ENCODE results near the gene FETUB. TPM values are rescaled to one million over a fixed set of nuclear protein-coding genes. Genes with fewer than 3 reads are reported as not detected.

Gene FETUB, protein sequence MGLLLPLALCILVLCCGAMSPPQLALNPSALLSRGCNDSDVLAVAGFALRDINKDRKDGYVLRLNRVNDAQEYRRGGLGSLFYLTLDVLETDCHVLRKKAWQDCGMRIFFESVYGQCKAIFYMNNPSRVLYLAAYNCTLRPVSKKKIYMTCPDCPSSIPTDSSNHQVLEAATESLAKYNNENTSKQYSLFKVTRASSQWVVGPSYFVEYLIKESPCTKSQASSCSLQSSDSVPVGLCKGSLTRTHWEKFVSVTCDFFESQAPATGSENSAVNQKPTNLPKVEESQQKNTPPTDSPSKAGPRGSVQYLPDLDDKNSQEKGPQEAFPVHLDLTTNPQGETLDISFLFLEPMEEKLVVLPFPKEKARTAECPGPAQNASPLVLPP
- total RNA-seq (2022; extraction: Qiagen RNA extraction; ENCODE audit: low read depth) = 0.08 to 0.12 TPM (median 0.10 TPM) in 4 of 5 replicates, not detected in the other

DNA sequence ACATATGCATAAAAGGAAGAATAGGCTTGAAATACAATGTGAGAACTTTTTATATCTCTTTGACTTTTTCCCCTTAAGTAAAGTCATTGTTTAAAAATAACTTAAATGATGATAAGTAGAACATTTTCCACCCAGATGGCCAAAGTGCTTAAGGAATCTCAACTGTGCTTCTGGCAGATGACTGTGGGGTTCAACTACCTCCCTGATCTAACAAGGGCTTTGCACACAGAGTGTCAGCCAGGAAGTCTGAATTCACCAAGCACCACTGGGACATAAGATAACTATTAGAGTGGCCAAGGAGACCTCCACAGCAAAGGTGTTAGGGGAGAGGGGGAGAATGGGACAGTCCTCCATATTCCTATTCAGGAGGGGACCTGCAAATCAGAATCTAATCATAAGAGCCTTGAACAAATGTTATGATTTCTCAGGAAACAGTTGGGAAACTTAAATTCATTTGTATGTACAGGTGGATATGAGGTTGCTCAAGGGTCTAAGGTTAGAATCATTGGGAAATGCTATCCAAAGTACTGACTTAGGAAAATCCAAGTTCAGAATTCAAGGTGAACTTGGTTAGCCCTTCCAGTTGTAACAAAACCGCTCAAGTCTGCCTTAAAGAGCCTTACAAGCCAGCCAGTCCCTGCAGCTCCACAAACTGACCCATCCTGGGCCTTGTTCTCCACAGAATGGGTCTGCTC, at the start of gene FETUB:
FETUB (plus strand) TSS at position 622 of the 695 bp plus-strand sequence; CDS start at position 684, 62 bp downstream.

DNA sequence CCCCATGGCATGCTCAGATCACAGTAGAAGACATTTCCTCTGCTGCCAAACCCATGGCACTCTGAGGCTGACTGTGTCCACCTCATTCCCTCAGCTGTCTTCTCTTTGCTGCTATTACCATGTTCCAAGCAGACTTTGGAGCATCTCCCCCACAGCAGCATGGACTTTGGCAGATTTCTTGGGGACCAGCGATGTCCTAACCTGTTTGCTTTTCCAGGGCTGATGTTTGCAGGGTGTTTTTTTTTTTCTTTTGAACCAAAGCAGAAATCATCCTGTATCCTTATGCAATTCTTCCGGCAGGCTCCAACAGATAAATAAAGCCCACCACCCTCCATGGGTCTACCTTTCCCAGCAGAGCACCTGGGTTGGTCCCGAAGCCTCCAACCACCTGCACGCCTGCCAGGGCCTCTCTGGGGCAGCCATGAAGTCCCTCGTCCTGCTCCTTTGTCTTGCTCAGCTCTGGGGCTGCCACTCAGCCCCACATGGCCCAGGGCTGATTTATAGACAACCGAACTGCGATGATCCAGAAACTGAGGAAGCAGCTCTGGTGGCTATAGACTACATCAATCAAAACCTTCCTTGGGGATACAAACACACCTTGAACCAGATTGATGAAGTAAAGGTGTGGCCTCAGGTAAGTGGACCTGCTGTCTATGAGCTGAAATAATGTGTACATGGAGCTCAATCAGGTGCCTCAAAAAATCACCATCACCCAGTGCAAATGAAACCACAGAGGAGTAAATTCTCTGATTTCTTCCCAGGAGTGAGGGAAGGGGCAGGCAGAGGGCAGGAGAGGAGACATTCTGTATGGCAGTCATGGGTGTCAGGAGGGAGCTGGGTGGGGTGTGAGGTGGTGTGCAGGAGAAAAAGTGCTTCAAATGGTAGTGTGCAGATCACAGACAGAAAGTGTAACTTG, 27.2 kb upstream of the FETUB start, which contains the start of gene AHSG:
AHSG (plus strand) TSS at position 340 of the 916 bp plus-strand sequence; CDS start at position 422, 82 bp downstream.

DNA sequence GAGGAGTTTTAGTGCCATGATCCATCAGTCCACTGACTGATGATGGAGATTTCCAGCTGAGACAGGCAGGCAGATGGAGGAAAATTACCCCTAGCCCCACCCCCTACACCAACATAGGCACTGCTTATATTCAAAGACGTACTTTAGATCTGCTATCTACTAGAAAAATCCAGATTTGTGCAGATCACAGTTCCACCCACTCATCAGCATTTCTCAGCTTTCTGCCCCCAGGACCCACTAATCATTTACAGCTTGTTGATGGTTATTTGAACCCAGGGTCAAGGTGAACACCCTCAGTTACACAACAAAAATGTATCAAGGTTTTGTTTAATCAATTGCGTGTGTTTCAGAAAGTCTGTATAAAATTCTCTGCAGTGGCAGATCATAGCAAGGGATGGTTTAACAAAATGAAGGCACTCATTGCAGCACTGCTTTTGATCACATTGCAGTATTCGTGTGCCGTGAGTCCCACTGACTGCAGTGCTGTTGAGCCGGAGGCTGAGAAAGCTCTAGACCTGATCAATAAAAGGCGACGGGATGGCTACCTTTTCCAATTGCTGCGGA, 25.5 kb downstream of the FETUB start, which contains the start of gene HRG:
HRG (plus strand) TSS at position 390 of the 564 bp plus-strand sequence; CDS start at position 408, 18 bp downstream.

Other genes with a start within 250 kb of the FETUB start
- gene CRYGS, start 96.0 kb upstream of the FETUB start, total RNA-seq (2022; extraction: Qiagen RNA extraction; ENCODE audit: low read depth) = 0.46 to 0.77 TPM (median 0.73 TPM) in 5 replicates
- gene TBCCD1, start 73.1 kb upstream of the FETUB start, total RNA-seq (2022; extraction: Qiagen RNA extraction; ENCODE audit: low read depth) = 6.6 to 7.8 TPM (median 7.3 TPM) in 5 replicates
- 50.9 to 58.1 TPM (median 57.3 TPM) in 5 replicates for gene DNAJB11, start 69.7 kb upstream of the FETUB start, total RNA-seq (2022; extraction: Qiagen RNA extraction; ENCODE audit: low read depth)
- 0.08 TPM in 1 of 5 replicates, not detected in the others for gene AHSG, start 27.3 kb upstream of the FETUB start, total RNA-seq (2022; extraction: Qiagen RNA extraction; ENCODE audit: low read depth)
- gene HRG, start 25.6 kb downstream of the FETUB start, total RNA-seq (2022; extraction: Qiagen RNA extraction; ENCODE audit: low read depth) = not detected in 5 replicates
- 0.17 TPM in 1 of 5 replicates, not detected in the others for gene KNG1, start 77.0 kb downstream of the FETUB start, total RNA-seq (2022; extraction: Qiagen RNA extraction; ENCODE audit: low read depth)
- 123 to 150 TPM (median 137 TPM) in 5 replicates for gene EIF4A2, start 143.2 kb downstream of the FETUB start, total RNA-seq (2022; extraction: Qiagen RNA extraction; ENCODE audit: low read depth)
- 44.5 to 64.4 TPM (median 48.4 TPM) in 5 replicates for gene RFC4, start 166.1 kb downstream of the FETUB start, total RNA-seq (2022; extraction: Qiagen RNA extraction; ENCODE audit: low read depth)
- not detected in 5 replicates for gene ADIPOQ, start 202.3 kb downstream of the FETUB start, total RNA-seq (2022; extraction: Qiagen RNA extraction; ENCODE audit: low read depth)